Caco-2 (cell line): ENCODE data around the gene MMP20. TPM values are rescaled to one million over a fixed set of nuclear protein-coding genes. Genes with fewer than 3 reads are reported as not detected.

Experiments used
- BruUV-seq: library from RNA; stranded (reverse); fragments of 400-500 nt; replicated peaks from 2 replicates; lab custom pipeline; 2021; lab: Mats Ljungman, UMichigan
- CTCF ChIA-PET: fragments of 300-600 bp; sonication (Branson Sonifier 250); formaldehyde crosslinking; loops from one replicate; lab custom pipeline; 2022; ENCODE audit warnings: antibody characterized with exemption; lab: Charles Lee
- POLR2A ChIA-PET: fragments of 300-600 bp; sonication (Branson Sonifier 250); formaldehyde crosslinking; loops from one replicate; lab custom pipeline; 2022; ENCODE audit warnings: antibody characterized with exemption; lab: Charles Lee
- DNase-seq, 2 experiments: peaks; one replicate each; pipeline versions ENCODE4 v3.0.0 to v3.0.0-alpha.2; 2020 to 2022
- H3K27me3 ChIP-seq: replicated peaks from 2 replicates; pipeline ENCODE4 v1.6.0; 2011; ENCODE audit warnings: low read length; ENCODE audit not compliant: control insufficient read depth, insufficient read depth
- H3K36me3 ChIP-seq: 2 replicates; pipeline ENCODE4 v1.5.1; 2011; ENCODE audit warnings: low read length; ENCODE audit not compliant: control insufficient read depth, insufficient read depth
- H3K4me1 ChIP-seq: fragments of 250-450 bp; sonication (Bioruptor Pico); 2 replicates; pipeline ENCODE4 v1.5.1; 2020; ENCODE audit warnings: mild to moderate bottlenecking
- H3K4me3 ChIP-seq: 2 replicates; pipeline ENCODE4 v1.5.1; 2011; ENCODE audit warnings: low read depth, mild to moderate bottlenecking, control low read depth, low read length
- H3K9me3 ChIP-seq: fragments of 250-450 bp; sonication (Bioruptor Pico); 2 replicates; pipeline ENCODE4 v1.5.1; 2020; ENCODE audit warnings: mild to moderate bottlenecking, moderate library complexity
- H3K27ac Mint-ChIP-seq: one replicate; pipeline ENCODE4 v1.8.0; 2022; ENCODE audit warnings: mixed read lengths; ENCODE audit not compliant: unreplicated experiment
- H3K27me3 Mint-ChIP-seq: one replicate; pipeline ENCODE4 v1.8.0; 2022; ENCODE audit warnings: mixed read lengths; ENCODE audit not compliant: insufficient read depth, unreplicated experiment
- H3K36me3 Mint-ChIP-seq: one replicate; pipeline ENCODE4 v1.8.0; 2022; ENCODE audit warnings: mild to moderate bottlenecking, mixed read lengths; ENCODE audit not compliant: insufficient read depth, unreplicated experiment
- H3K4me1 Mint-ChIP-seq: one replicate; pipeline ENCODE4 v1.8.0; 2022; ENCODE audit warnings: low read depth, mixed read lengths; ENCODE audit not compliant: unreplicated experiment
- H3K4me3 Mint-ChIP-seq: one replicate; pipeline ENCODE4 v1.8.0; 2022; ENCODE audit warnings: mild to moderate bottlenecking, moderate library complexity, mixed read lengths; ENCODE audit not compliant: unreplicated experiment
- H3K9me3 Mint-ChIP-seq: one replicate; pipeline ENCODE4 v1.8.0; 2022; ENCODE audit warnings: mixed read lengths; ENCODE audit not compliant: unreplicated experiment
- CTCF ChIP-seq, 2 experiments: fragments of 200-600 bp in 1 of 2; IDR thresholded peaks; 1 replicate in 1 of 2; 2 replicates in 1 of 2; pipeline versions ENCODE4 v1.5.1 to v1.8.0; 2011 to 2022; ENCODE audit warnings: antibody characterized with exemption in 1 of 2, control low read depth in 1 of 2, inconsistent platforms in 1 of 2, low read depth in 1 of 2, low read length in 1 of 2, mild to moderate bottlenecking in 1 of 2, moderate library complexity in 1 of 2; ENCODE audit not compliant: insufficient read depth in 1 of 2, severe bottlenecking in 1 of 2, unreplicated experiment in 1 of 2
- intact Hi-C: fragments of 100-400 bp; cut with micrococcal nuclease; formaldehyde crosslinking; loops from one replicate; pipeline ENCODE4 v1.10.0; 2022; ENCODE audit not compliant: unreplicated experiment
- total RNA-seq: library from RNA; stranded (reverse); gene quantifications from 2 replicates; pipeline ENCODE4 v1.2.3, GENCODE V29; 2022

MMP20 gene
- total RNA-seq, 1 experiment from 2014 or later = not detected

DNA sequence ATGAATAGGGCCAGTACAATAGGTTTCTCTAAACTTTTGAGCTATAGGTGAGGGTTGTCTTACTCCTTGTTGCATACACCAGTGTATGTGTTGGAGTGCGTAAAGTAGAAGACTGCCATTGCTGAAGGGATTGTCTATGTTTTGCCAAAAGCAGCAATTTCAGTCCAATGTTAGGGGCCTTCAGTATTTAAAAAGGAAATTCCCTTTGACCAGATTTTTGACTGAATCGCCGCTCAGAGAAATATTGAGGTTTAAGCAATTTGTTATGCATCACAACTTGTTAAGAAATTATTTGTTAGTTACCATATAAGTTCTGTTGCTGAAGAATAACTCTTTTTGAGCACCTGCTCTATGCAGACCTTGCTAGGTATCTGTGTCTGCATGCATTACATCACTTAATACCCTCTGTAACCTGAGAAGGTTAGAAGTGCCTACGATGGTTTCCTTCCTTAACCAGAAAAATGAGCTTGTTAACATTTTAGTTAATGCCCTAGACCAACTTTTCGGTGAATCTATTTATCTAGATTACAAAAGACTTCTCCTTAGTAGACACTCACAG lies 33.9 kb downstream of the MMP20 start:
- TF ChIP-seq CTCF (IDR thresholded peaks at IDR 0.05; ENCODE audit: insufficient read depth in 1 of 2, low read depth in 1 of 2, low read length in 1 of 2, severe bottlenecking in 1 of 2, unreplicated experiment in 1 of 2) = no peak
- Mint-ChIP-seq H3K4me1 (peaks cover 6% of the 10 kb centered on the region), H3K36me3 (no peaks in the 10 kb centered on the region), H3K27me3 (no peaks in the 10 kb centered on the region), H3K4me3 (no peak overlapping the region), H3K9me3 (peaks cover 21% of the 10 kb centered on the region), H3K27ac (no peak overlapping the region)
- Histone ChIP-seq H3K36me3 (no peaks in the 10 kb centered on the region), H3K4me3 (no peak overlapping the region), H3K9me3 (peaks cover 12% of the 10 kb centered on the region), H3K27me3 (no peaks in the 10 kb centered on the region), H3K4me1 (peaks cover 8% of the 10 kb centered on the region)
- intact Hi-C loops = no loop called here
- CTCF ChIA-PET = interaction anchor here (0.5 to 1.4 kb wide), 2 partner anchors 22 to 65 kb away, joined by 3 to 4 read pairs; no protein-coding TSS in a partner anchor
- DNase-seq = no peak
- BruUV-seq = no TSS peak
- POLR2A ChIA-PET = no interaction called here

DNA sequence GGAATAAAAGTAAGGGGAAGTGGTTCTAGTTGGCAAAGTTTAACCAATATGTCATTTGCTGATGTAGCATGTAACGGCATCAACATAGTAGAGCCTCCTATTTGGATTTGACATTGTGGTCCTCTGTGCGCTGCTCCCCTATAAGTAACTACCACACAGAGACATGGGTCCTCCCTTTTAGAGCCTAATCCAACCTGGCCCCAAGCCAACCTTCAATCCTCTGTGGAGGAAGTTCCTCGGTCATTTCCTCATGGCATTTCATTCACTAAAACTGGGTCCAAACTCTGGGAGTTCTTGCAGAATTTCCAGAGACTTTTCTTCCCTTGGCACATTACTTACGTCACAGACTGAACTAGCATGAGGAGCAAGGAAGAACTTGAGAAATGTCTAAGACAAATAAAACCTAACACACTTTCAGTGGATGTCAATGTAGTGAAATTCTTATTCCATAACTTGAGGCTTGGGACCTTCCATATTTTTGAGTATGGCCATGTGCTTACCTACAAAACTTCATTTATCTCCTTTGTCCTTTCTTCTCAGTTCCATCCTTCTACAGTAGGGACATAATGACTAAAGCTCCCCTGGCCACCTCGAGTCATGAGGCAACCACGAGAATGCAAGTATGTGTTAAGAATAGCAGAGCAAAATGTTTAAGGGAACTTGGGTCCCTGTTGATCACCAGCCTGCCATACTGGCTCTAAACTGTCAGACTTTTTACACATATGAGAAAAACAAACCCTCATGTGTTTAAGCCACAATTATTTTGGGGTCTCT lies 34.7 kb downstream of the MMP20 start:
- Histone ChIP-seq H3K4me1 (0 out of 2 replicates have a peak, but pooled peaks cover 4% of the 10 kb centered on the region), H3K9me3 (peaks cover 12% of the 10 kb centered on the region), H3K4me3 (no peak overlapping the region), H3K27me3 (no peaks in the 10 kb centered on the region), H3K36me3 (no peaks in the 10 kb centered on the region)
- BruUV-seq = no TSS peak
- Mint-ChIP-seq H3K27ac (no peak overlapping the region), H3K4me1 (peaks cover 5% of the 10 kb centered on the region), H3K36me3 (no peaks in the 10 kb centered on the region), H3K9me3 (peaks cover 21% of the 10 kb centered on the region), H3K4me3 (no peak overlapping the region), H3K27me3 (no peaks in the 10 kb centered on the region)
- no peak for DNase-seq
- ChIA-PET CTCF (interaction anchor here (1.4 kb wide), 1 partner anchor 23 kb away, joined by 4 read pairs; no protein-coding TSS in a partner anchor), POLR2A (no interaction called here)
- intact Hi-C loops = no loop called here
- TF ChIP-seq CTCF (IDR thresholded peaks at IDR 0.05; ENCODE audit: insufficient read depth in 1 of 2, low read depth in 1 of 2, low read length in 1 of 2, severe bottlenecking in 1 of 2, unreplicated experiment in 1 of 2) = no peak

DNA sequence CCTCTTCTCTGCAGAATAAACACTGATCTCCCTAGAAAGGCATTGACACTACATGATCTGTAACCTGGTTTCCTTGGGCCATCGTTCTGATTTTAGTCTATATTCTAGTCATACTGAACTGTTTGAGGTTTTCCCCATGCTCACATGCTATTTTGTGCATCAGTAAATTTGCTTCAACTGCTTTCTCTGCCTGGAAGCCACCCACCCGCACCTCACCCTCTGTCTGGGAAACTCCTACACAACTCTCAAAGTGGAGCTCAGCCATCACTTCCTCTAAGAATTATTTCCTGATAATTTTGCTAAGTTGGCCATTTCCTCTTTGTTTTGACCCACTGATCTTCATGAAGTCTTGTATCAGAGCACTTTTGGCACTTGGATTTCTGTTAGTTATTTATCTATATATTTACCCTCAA lies 36.1 kb downstream of the MMP20 start:
- no peaks in the 10 kb centered on the region for H3K27me3 ChIP-seq
- DNase-seq = no peak
- H3K27ac Mint-ChIP-seq = no peak overlapping the region
- no peak overlapping the region for H3K4me3 ChIP-seq
- H3K9me3 Mint-ChIP-seq = peaks cover 21% of the 10 kb centered on the region
- H3K36me3 ChIP-seq = no peaks in the 10 kb centered on the region
- TF ChIP-seq CTCF (IDR thresholded peaks at IDR 0.05; ENCODE audit: insufficient read depth in 1 of 2, low read depth in 1 of 2, low read length in 1 of 2, severe bottlenecking in 1 of 2, unreplicated experiment in 1 of 2) = no peak
- BruUV-seq = no TSS peak
- H3K27me3 Mint-ChIP-seq = no peaks in the 10 kb centered on the region
- CTCF ChIA-PET = no interaction called here
- no peaks in the 10 kb centered on the region for H3K4me1 Mint-ChIP-seq
- H3K4me1 ChIP-seq = 0 out of 2 replicates have a peak, but pooled peaks cover 4% of the 10 kb centered on the region
- intact Hi-C loops = loop anchor here (2.0 kb wide), 1 partner anchor 38 kb away; no protein-coding TSS in a partner anchor
- no peaks in the 10 kb centered on the region for H3K36me3 Mint-ChIP-seq
- H3K4me3 Mint-ChIP-seq = no peak overlapping the region
- POLR2A ChIA-PET = no interaction called here
- peaks cover 12% of the 10 kb centered on the region for H3K9me3 ChIP-seq
